HG02970 (cell line): ENCODE results near the gene OTP.

Experiments
- ATAC-seq: cut with Tn5 transposase; IDR thresholded peaks from one replicate; pipeline ENCODE4 v1.9.1; 2021; ENCODE audit warnings: mild to moderate bottlenecking, moderate library complexity, moderate number of reproducible peaks; ENCODE audit not compliant: unreplicated experiment, low FRiP score

OTP gene

GRCh38 chr5:77637998-77638762, at the start of gene OTP:
Gene OTP, minus strand, starts transcription at chr5:77638713. Its CDS starts 164 bp downstream, at chr5:77638549.
- no peak for ATAC-seq

- no peak for ATAC-seq
Measured at GRCh38 chr5:77683171-77683732, 44.7 kb upstream of the OTP start.

- ATAC-seq = no peak
Measured at GRCh38 chr5:77670526-77670925, 32.0 kb upstream of the OTP start.

GRCh38 chr5:77669677-77670076, 31.2 kb upstream of the OTP start:
- ATAC-seq = no peak

- no peak for ATAC-seq
Measured at GRCh38 chr5:77663090-77663863, 24.8 kb upstream of the OTP start.

GRCh38 chr5:77662635-77663034, 24.1 kb upstream of the OTP start:
- ATAC-seq = no peak

- no peak for ATAC-seq
Measured at GRCh38 chr5:77658662-77659061, 20.1 kb upstream of the OTP start.

- no peak for ATAC-seq
Measured at GRCh38 chr5:77651343-77651742, 12.8 kb upstream of the OTP start.

- ATAC-seq = no peak
Measured at GRCh38 chr5:77650686-77651085, 12.2 kb upstream of the OTP start.

- ATAC-seq = no peak
Measured at GRCh38 chr5:77649776-77650175, 11.3 kb upstream of the OTP start.

GRCh38 chr5:77645995-77646639, 7.6 kb upstream of the OTP start:
- ATAC-seq = no peak

GRCh38 chr5:77645158-77645994, 6.9 kb upstream of the OTP start:
- no peak for ATAC-seq

GRCh38 chr5:77644371-77645157, 6.1 kb upstream of the OTP start:
- no peak for ATAC-seq

GRCh38 chr5:77643654-77644370, 5.3 kb upstream of the OTP start:
- ATAC-seq = no peak

GRCh38 chr5:77642738-77643653, 4.5 kb upstream of the OTP start:
- ATAC-seq = no peak

- no peak for ATAC-seq
Measured at GRCh38 chr5:77641963-77642737, 3.6 kb upstream of the OTP start.

- ATAC-seq = no peak
Measured at GRCh38 chr5:77641397-77641943, 3.0 kb upstream of the OTP start.
